WTC11 (cell line): ENCODE data around the gene PAPLN. TPM values are rescaled to one million over a fixed set of nuclear protein-coding genes. Genes with fewer than 3 reads are reported as not detected.

Source experiments
- ATAC-seq: fragments of 200-7000 bp; cut with Tn5 transposase; 2 replicates; pipeline ENCODE4 v1.10.0; 2021; ENCODE audit warnings: mild to moderate bottlenecking, moderate library complexity
- CTCF ChIA-PET: fragments of 300-600 bp; sonication (Branson Sonifier 250); formaldehyde crosslinking; loops from one replicate; lab custom pipeline; 2021; ENCODE audit warnings: antibody characterized with exemption; lab: Charles Lee
- POLR2A ChIA-PET: fragments of 350-600 bp; sonication (Branson Sonifier 250); formaldehyde crosslinking; loops from one replicate; lab custom pipeline; 2021; ENCODE audit warnings: antibody characterized with exemption; lab: Charles Lee
- DNase-seq: peaks from one replicate; pipeline ENCODE4 v3.0.0; 2021; ENCODE audit warnings: low spot score
- H3K27ac Mint-ChIP-seq: 2 replicates; pipeline ENCODE4 v1.8.0; 2021; ENCODE audit warnings: mixed read lengths
- H3K27me3 Mint-ChIP-seq: 2 replicates; pipeline ENCODE4 v1.8.0; 2021; ENCODE audit warnings: low read depth, mild to moderate bottlenecking, moderate library complexity, mixed read lengths
- H3K36me3 Mint-ChIP-seq: 2 replicates; pipeline ENCODE4 v1.8.0; 2021; ENCODE audit warnings: mixed read lengths
- H3K4me1 Mint-ChIP-seq: 2 replicates; pipeline ENCODE4 v1.8.0; 2022; ENCODE audit warnings: mixed read lengths
- H3K4me3 Mint-ChIP-seq: 2 replicates; pipeline ENCODE4 v1.8.0; 2021; ENCODE audit warnings: mild to moderate bottlenecking, moderate library complexity, mixed read lengths
- H3K9me3 Mint-ChIP-seq: 2 replicates; pipeline ENCODE4 v1.8.0; 2021; ENCODE audit warnings: mixed read lengths
- ARID4B ChIP-seq: sonication (generic); formaldehyde crosslinking; IDR thresholded peaks from 2 replicates; pipeline ENCODE4 v1.8.0; 2023; ENCODE audit warnings: missing genetic modification reagents, mild to moderate bottlenecking, borderline replicate concordance
- ATF1 ChIP-seq: sonication (generic); formaldehyde crosslinking; IDR thresholded peaks from 2 replicates; pipeline ENCODE4 v1.8.1; 2023; ENCODE audit warnings: mild to moderate bottlenecking, moderate library complexity, missing genetic modification reagents
- ATF3 ChIP-seq: sonication (generic); formaldehyde crosslinking; conservative IDR thresholded peaks from 2 replicates; pipeline ENCODE4 v1.8.1; 2022; ENCODE audit warnings: mild to moderate bottlenecking, missing genetic modification reagents
- CREM ChIP-seq: sonication (generic); formaldehyde crosslinking; IDR thresholded peaks from 2 replicates; pipeline ENCODE4 v1.8.1; 2022; ENCODE audit warnings: mild to moderate bottlenecking, missing genetic modification reagents, moderate library complexity
- ELF4 ChIP-seq: sonication (generic); formaldehyde crosslinking; IDR thresholded peaks from 2 replicates; pipeline ENCODE4 v1.8.1; 2022; ENCODE audit warnings: low read depth, mild to moderate bottlenecking, moderate library complexity, missing genetic modification reagents
- ESRRA ChIP-seq: sonication (generic); formaldehyde crosslinking; IDR thresholded peaks from 2 replicates; pipeline ENCODE4 v1.8.1; 2022; ENCODE audit warnings: mild to moderate bottlenecking, missing genetic modification reagents, borderline replicate concordance
- ETV6 ChIP-seq: sonication (generic); formaldehyde crosslinking; IDR thresholded peaks from 2 replicates; pipeline ENCODE4 v1.8.1; 2022; ENCODE audit warnings: mild to moderate bottlenecking, missing genetic modification reagents
- FOXK1 ChIP-seq: sonication (generic); formaldehyde crosslinking; IDR thresholded peaks from 2 replicates; pipeline ENCODE4 v1.8.0; 2022; ENCODE audit warnings: mild to moderate bottlenecking, moderate library complexity, missing genetic modification reagents
- GRHL2 ChIP-seq: fragments of 250-450 bp; sonication (Bioruptor Pico); IDR thresholded peaks from 2 replicates; pipeline ENCODE4 v1.8.0; 2022; ENCODE audit warnings: mild to moderate bottlenecking, moderate library complexity; ENCODE audit not compliant: insufficient replicate concordance, severe bottlenecking
- GTF2I ChIP-seq: fragments of 250-450 bp; sonication (Bioruptor Pico); conservative IDR thresholded peaks from 2 replicates; pipeline ENCODE4 v1.4.0; 2021; ENCODE audit warnings: mild to moderate bottlenecking
- IRF2 ChIP-seq: sonication (generic); formaldehyde crosslinking; IDR thresholded peaks from 2 replicates; pipeline ENCODE4 v1.8.0; 2022; ENCODE audit warnings: low read depth, missing genetic modification reagents, borderline replicate concordance
- JAZF1 ChIP-seq: fragments of 250-450 bp; sonication (Bioruptor Pico); IDR thresholded peaks from 2 replicates; pipeline ENCODE4 v1.9.0; 2021; ENCODE audit warnings: moderate library complexity, mild to moderate bottlenecking, inconsistent platforms
- JUN ChIP-seq: sonication (generic); formaldehyde crosslinking; IDR thresholded peaks from 2 replicates; pipeline ENCODE4 v1.8.0; 2023; ENCODE audit warnings: mild to moderate bottlenecking, missing genetic modification reagents
- KAT7 ChIP-seq: sonication (generic); formaldehyde crosslinking; IDR thresholded peaks from 2 replicates; pipeline ENCODE4 v1.8.1; 2023; ENCODE audit warnings: missing genetic modification reagents, mild to moderate bottlenecking, borderline replicate concordance
- NFE2L1 ChIP-seq: sonication (generic); formaldehyde crosslinking; IDR thresholded peaks from 2 replicates; pipeline ENCODE4 v1.8.1; 2023; ENCODE audit warnings: missing genetic modification reagents
- NR2C2 ChIP-seq: sonication (generic); formaldehyde crosslinking; IDR thresholded peaks from 2 replicates; pipeline ENCODE4 v1.8.0; 2022; ENCODE audit warnings: mild to moderate bottlenecking, missing genetic modification reagents
- PREB ChIP-seq: sonication (generic); formaldehyde crosslinking; IDR thresholded peaks from 2 replicates; pipeline ENCODE4 v1.8.1; 2022; ENCODE audit warnings: mild to moderate bottlenecking, missing genetic modification reagents, moderate library complexity, borderline replicate concordance
- RELA ChIP-seq: sonication (generic); formaldehyde crosslinking; IDR thresholded peaks from 2 replicates; pipeline ENCODE4 v1.8.1; 2022; ENCODE audit warnings: missing genetic modification reagents, mild to moderate bottlenecking, borderline replicate concordance
- SP1 ChIP-seq: sonication (generic); formaldehyde crosslinking; conservative IDR thresholded peaks from 2 replicates; pipeline ENCODE4 v1.8.1; 2022; ENCODE audit warnings: missing genetic modification reagents
- TCF7 ChIP-seq: sonication (generic); formaldehyde crosslinking; IDR thresholded peaks from 2 replicates; pipeline ENCODE4 v1.8.0; 2022; ENCODE audit warnings: mild to moderate bottlenecking, low read depth, missing genetic modification reagents, moderate library complexity
- ZBTB21 ChIP-seq: sonication (generic); formaldehyde crosslinking; IDR thresholded peaks from 2 replicates; pipeline ENCODE4 v1.8.1; 2023; ENCODE audit warnings: mild to moderate bottlenecking, missing genetic modification reagents, borderline replicate concordance
- ZNF138 ChIP-seq: sonication (generic); formaldehyde crosslinking; conservative IDR thresholded peaks from 2 replicates; pipeline ENCODE4 v1.8.1; 2022; ENCODE audit warnings: mild to moderate bottlenecking, moderate library complexity, missing genetic modification reagents
- ZNF219 ChIP-seq: sonication (generic); formaldehyde crosslinking; IDR thresholded peaks from 2 replicates; pipeline ENCODE4 v1.8.0; 2023; ENCODE audit warnings: missing genetic modification reagents, mild to moderate bottlenecking, borderline replicate concordance
- ZNF671 ChIP-seq: fragments of 250-450 bp; sonication (Bioruptor Pico); IDR thresholded peaks from 2 replicates; pipeline ENCODE4 v1.8.0; 2021; ENCODE audit warnings: mild to moderate bottlenecking
- total RNA-seq: library from RNA; stranded (reverse); gene quantifications from 3 replicates; pipeline ENCODE4 v1.2.3, GENCODE V29; 2021
- TF ChIP-seq, protein P1 (sequence below): sonication (generic); formaldehyde crosslinking; IDR thresholded peaks from 2 replicates; pipeline ENCODE4 v1.8.1; 2022; ENCODE audit warnings: low read depth, missing genetic modification reagents, borderline replicate concordance
- TF ChIP-seq, protein P2 (sequence below): sonication (generic); formaldehyde crosslinking; IDR thresholded peaks from 2 replicates; pipeline ENCODE4 v1.8.0; 2022; ENCODE audit warnings: mild to moderate bottlenecking, missing genetic modification reagents
- TF ChIP-seq, protein P3 (sequence below): fragments of 250-450 bp; sonication (Bioruptor Pico); IDR thresholded peaks from 2 replicates; pipeline ENCODE4 v2.1.2; 2022; ENCODE audit warnings: mild to moderate bottlenecking, moderate library complexity

PAPLN gene
- total RNA-seq, 1 experiment from 2014 or later, result 9.3 TPM

DNA sequence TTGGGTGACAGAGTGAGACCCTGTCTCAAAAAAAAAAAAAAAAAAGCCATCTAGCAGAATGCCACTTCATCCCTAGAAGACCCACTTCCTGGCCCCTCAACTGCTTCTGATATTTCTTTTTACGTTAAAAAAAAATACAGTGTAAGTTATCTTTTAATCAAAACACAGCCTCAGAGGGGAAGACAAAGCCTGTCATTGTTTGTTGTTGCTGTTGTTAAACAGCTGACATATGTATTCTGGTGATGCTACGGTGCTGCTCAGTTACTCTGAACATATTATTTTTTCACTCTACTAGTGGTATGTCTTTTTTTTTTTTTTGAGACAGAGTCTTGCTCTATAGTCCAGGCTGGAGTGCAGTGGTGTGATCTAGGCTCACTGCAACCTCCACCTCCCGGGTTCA is 75.4 kb downstream of the PAPLN start (continued):
- TF ChIP-seq IRF2 (CRISPR knock-in tag) (no peak), ATF1 (CRISPR knock-in tag) (no peak), FOXK1 (CRISPR knock-in tag) (no peak)

DNA sequence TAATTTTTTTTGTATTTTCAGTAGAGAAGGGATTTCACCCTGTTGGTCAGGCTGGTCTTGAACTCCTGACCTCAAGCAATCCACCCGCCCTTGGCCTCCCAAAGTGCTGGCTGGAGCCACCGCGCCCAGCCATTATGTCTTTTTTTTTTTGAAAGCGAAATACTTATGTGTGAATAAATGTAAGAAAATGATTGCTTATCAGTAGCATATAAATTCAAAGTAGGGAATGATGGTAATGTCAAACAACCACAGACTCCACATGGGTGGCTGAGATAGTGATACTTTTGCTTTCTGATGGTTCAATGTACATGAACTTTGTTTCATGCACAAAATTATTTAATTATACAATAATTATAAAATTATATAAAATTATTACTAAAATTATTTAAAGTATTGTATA is 75.8 kb downstream of the PAPLN start:
- POLR2A ChIA-PET, result no interaction called here
- Mint-ChIP-seq H3K9me3 (peaks cover 10% of the 10 kb centered on the region), H3K27ac (no peak overlapping the region), H3K4me3 (no peak overlapping the region), H3K36me3 (no peaks in the 10 kb centered on the region; the same call in 1 of the 2 replicates), H3K27me3 (no peaks in the 10 kb centered on the region), H3K4me1 (peaks cover 6% of the 10 kb centered on the region)
- TF ChIP-seq ESRRA, result no peak
- TF ChIP-seq, protein P1, sequence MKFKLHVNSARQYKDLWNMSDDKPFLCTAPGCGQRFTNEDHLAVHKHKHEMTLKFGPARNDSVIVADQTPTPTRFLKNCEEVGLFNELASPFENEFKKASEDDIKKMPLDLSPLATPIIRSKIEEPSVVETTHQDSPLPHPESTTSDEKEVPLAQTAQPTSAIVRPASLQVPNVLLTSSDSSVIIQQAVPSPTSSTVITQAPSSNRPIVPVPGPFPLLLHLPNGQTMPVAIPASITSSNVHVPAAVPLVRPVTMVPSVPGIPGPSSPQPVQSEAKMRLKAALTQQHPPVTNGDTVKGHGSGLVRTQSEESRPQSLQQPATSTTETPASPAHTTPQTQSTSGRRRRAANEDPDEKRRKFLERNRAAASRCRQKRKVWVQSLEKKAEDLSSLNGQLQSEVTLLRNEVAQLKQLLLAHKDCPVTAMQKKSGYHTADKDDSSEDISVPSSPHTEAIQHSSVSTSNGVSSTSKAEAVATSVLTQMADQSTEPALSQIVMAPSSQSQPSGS, result no peak
- no peak for TF ChIP-seq ELF4 (CRISPR knock-in tag)
- TF ChIP-seq NR2C2 (CRISPR knock-in tag), result no peak
- TF ChIP-seq ZNF138 (CRISPR knock-in tag), result no peak
- TF ChIP-seq PREB (CRISPR knock-in tag), result no peak
- TF ChIP-seq NFE2L1 (CRISPR knock-in tag), result no peak
- TF ChIP-seq GRHL2, result no peak
- TF ChIP-seq RELA (CRISPR knock-in tag), result no peak
- no peak for TF ChIP-seq ETV6 (CRISPR knock-in tag)
- ATAC-seq (no peak), DNase-seq (no peak)
- CTCF ChIA-PET, result interaction anchor here (0.7 to 1.1 kb wide), 2 partner anchors 18 kb away, joined by 3 to 4 read pairs; no protein-coding TSS in a partner anchor

DNA sequence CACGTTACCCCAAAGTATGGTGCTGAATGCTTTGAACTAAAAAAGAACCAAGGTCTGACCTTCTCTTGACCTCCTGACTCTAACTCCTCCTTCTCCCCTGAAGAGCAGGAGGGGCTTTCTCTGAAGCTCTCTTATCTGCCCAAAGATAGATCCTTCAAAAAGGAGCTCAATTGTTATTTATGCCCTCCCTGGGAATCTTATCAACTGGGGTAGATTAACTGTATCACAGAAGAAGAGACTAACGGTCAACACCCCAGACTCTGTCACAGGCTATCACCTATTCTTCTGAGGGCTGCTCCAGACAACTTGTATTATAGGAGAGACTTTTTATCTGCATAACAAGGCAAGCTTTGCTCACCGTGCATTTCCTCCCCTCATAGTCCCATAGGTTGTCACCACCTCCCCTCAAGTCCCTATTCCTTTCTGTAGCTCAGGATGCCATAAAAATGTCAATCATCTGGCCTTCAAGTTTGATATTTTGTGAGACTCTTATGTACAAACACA is 86.6 kb downstream of the PAPLN start:
- Mint-ChIP-seq H3K4me3 (no peak overlapping the region), H3K9me3 (no peaks in the 10 kb centered on the region), H3K27me3 (no peaks in the 10 kb centered on the region), H3K36me3 (no peaks in the 10 kb centered on the region), H3K27ac (no peak overlapping the region), H3K4me1 (peaks cover 31% of the 10 kb centered on the region)
- DNase-seq (no peak), ATAC-seq (no peak)
- CTCF ChIA-PET, result interaction anchor here (0.8 to 1.2 kb wide), 2 partner anchors 8 to 28 kb away, joined by 3 read pairs; no protein-coding TSS in a partner anchor
- POLR2A ChIA-PET, result no interaction called here
- no peak for TF ChIP-seq KAT7 (CRISPR knock-in tag)
- TF ChIP-seq ZNF219 (CRISPR knock-in tag), result no peak
- TF ChIP-seq ATF3 (CRISPR knock-in tag), result no peak
- TF ChIP-seq, protein P2, sequence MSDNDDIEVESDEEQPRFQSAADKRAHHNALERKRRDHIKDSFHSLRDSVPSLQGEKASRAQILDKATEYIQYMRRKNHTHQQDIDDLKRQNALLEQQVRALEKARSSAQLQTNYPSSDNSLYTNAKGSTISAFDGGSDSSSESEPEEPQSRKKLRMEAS, result no peak
- no peak for TF ChIP-seq TCF7 (CRISPR knock-in tag)
- TF ChIP-seq ZNF671 (CRISPR knock-in tag), result no peak
- TF ChIP-seq CREM (CRISPR knock-in tag), result no peak
- no peak for TF ChIP-seq SP1 (CRISPR knock-in tag)
- TF ChIP-seq ELF4 (CRISPR knock-in tag), result no peak
- TF ChIP-seq ETV6 (CRISPR knock-in tag), result no peak
- TF ChIP-seq, protein P3, sequence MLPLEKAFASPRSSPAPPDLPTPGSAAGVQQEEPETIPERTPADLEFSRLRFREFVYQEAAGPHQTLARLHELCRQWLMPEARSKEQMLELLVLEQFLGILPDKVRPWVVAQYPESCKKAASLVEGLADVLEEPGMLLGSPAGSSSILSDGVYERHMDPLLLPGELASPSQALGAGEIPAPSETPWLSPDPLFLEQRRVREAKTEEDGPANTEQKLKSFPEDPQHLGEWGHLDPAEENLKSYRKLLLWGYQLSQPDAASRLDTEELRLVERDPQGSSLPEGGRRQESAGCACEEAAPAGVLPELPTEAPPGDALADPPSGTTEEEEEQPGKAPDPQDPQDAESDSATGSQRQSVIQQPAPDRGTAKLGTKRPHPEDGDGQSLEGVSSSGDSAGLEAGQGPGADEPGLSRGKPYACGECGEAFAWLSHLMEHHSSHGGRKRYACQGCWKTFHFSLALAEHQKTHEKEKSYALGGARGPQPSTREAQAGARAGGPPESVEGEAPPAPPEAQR (CRISPR knock-in tag), result no peak
- no peak for TF ChIP-seq ZBTB21 (CRISPR knock-in tag)
- no peak for TF ChIP-seq JUN
- TF ChIP-seq JAZF1 (CRISPR knock-in tag), result no peak
- no peak for TF ChIP-seq ARID4B (CRISPR knock-in tag)
- TF ChIP-seq GTF2I (CRISPR knock-in tag), result no peak
